GM10248 (cell line): ENCODE measurements around the gene LVRN.
A peak's percentile ranks its signal among the peaks of the same experiment; 100 is the strongest.

ENCODE experiments used
- CTCF ChIA-PET: fragments of 300-600 bp; sonication (Branson Sonifier 250); formaldehyde crosslinking; extraction: SDS; loops from one replicate; lab custom pipeline; 2021; ENCODE audit warnings: antibody characterized with exemption; lab: Yijun Ruan, JAX
- POLR2A ChIA-PET: fragments of 350-650 bp; sonication (Branson Sonifier 250); formaldehyde crosslinking; extraction: SDS; loops from one replicate; lab custom pipeline; 2020; ENCODE audit warnings: antibody characterized with exemption; lab: Yijun Ruan, JAX
- DNase-seq: peaks from one replicate; pipeline ENCODE4 v3.0.0; 2012; ENCODE audit errors: extremely low spot score
- TF ChIP-seq, protein P1 (sequence below): IDR thresholded peaks from 2 replicates; pipeline ENCODE4 v1.5.1; 2012; ENCODE audit warnings: mild to moderate bottlenecking, low read depth; ENCODE audit errors: extremely low read depth, missing control alignments, control extremely low read depth

Gene LVRN

DNA sequence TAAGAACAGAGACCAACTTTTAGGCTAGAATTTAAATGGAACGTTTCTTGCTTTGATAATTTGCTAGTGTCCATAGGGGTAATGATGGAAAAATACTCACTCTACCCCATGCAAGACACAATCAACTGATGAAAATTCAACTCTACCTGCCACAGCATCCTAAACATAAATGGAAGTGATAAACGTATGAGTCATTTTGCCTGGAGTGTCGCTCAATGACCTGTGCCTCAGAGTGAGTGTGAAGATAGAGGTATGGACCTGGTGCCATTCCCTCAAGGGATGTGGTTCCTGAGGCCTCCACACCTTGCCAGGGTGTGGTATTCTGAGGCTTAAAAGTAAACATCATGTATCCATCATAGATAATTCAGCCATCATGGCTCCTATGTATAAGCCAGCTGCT is 84.0 kb downstream of the LVRN start:
- DNase-seq: no peak
- POLR2A ChIA-PET: no interaction called here
- CTCF ChIA-PET: no interaction called here
- TF ChIP-seq, protein P1, sequence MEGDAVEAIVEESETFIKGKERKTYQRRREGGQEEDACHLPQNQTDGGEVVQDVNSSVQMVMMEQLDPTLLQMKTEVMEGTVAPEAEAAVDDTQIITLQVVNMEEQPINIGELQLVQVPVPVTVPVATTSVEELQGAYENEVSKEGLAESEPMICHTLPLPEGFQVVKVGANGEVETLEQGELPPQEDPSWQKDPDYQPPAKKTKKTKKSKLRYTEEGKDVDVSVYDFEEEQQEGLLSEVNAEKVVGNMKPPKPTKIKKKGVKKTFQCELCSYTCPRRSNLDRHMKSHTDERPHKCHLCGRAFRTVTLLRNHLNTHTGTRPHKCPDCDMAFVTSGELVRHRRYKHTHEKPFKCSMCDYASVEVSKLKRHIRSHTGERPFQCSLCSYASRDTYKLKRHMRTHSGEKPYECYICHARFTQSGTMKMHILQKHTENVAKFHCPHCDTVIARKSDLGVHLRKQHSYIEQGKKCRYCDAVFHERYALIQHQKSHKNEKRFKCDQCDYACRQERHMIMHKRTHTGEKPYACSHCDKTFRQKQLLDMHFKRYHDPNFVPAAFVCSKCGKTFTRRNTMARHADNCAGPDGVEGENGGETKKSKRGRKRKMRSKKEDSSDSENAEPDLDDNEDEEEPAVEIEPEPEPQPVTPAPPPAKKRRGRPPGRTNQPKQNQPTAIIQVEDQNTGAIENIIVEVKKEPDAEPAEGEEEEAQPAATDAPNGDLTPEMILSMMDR: no peak

DNA sequence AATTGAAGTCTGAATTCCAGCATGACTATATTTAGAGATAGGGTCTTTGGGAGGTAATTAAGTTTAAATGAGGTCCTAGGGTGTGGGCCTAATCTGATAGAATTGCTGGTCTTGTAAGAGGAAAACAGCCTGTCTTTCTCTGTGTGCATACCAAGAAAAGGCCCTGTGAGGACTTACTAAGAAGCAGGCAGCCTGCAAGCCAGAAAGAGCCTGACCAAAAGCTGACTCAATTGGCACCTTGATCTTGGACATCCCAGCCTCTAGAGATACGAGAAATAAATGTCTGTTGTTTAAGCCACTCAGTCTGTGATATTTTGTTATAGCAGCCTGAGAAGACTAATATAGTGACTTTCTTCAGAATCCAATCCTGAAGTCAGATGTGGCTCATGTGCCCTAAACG is 84.5 kb downstream of the LVRN start:
- TF ChIP-seq, protein P1: no peak
- ChIA-PET CTCF (no interaction called here), POLR2A (no interaction called here)
- DNase-seq: no peak

DNA sequence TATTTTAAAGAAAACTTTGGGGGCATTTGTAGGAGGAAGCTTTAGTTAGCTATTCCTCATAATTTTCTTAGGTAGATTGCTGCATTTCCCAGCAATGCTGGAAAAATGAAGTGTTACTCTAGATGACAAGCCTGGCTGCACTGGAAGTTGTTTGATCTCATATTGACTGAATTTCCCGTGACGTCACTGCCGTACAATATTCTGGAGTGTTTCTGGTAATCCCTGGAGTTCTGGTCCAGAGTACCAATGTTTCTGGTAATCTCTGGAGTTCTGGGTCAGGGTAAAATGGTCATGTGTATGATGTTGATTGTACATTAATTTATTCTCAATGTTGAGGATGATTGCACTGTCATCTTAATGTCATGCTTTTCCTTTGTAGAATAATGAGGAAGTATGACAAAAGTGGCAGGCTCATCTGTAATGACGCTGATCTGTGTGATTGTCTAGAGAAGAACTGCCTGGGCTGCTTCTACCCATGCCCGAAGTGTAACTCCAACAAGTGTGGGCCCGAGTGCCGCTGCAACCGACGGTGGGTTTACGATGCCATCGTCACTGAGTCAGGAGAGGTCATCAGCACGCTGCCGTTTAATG is 96.2 kb downstream of the LVRN start:
- TF ChIP-seq, protein P1: no peak
- POLR2A ChIA-PET: no interaction called here
- no peak for DNase-seq
- CTCF ChIA-PET: interaction anchor here (1.4 kb wide), 1 partner anchor 11 kb away, joined by 3 read pairs; no protein-coding TSS in a partner anchor

- POLR2A ChIA-PET: no interaction called here
- CTCF ChIA-PET: no interaction called here
- TF ChIP-seq, protein P1: no peak
- DNase-seq: no peak
These were observed 100.1 kb downstream of the LVRN start for GRCh38 chr5:116062352-116062751.

DNA sequence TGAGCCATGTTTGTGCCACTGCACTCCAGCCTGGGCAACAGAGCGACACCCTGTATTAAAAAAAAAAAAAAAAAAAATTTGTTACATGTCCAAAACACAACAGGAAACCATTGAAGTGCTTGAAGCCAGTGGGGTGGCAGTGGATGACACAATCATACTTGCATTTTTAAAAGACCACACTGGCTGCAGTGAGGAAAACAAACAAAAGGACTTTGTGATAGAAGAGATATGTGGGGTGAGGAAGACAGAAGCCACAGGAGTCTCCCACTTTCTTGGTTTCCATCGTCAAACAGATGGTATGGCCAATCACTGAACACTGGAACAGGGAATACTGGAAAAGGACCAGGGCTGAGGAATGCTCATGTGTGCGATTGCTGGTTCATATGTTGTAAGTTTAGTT is 101.7 kb downstream of the LVRN start:
- no peak for DNase-seq
- ChIA-PET CTCF (no interaction called here), POLR2A (no interaction called here)
- TF ChIP-seq, protein P1: no peak

- TF ChIP-seq, protein P1: peak; percentile 64
- ChIA-PET CTCF (interaction anchor here (0.6 to 3.5 kb wide), 19 partner anchors 9 to 970 kb away, joined by 3 to 15 read pairs (median 5); partner anchors contain the start of genes AP3S1, ATG12 and COMMD10), POLR2A (interaction anchor here (0.6 kb wide), 1 partner anchor 17 kb away, joined by 3 read pairs; the partner anchor contains the start of gene COMMD10)
- DNase-seq: peak; percentile 37
These were observed 105.9 kb downstream of the LVRN start for GRCh38 chr5:116068028-116068632.
